Choroid plexus epithelial cell (primary cell): ENCODE results near the gene CACNA2D3.

ENCODE experiments used
- DNase-seq: peaks from one replicate; pipeline ENCODE4 v3.0.0-alpha.2; 2010; ENCODE audit warnings: low read depth
- H3K4me3 ChIP-seq: 2 replicates; pipeline ENCODE4 v1.5.1; 2011; ENCODE audit warnings: low read depth, mild to moderate bottlenecking, control low read depth, low read length, moderate library complexity
- CTCF ChIP-seq: conservative IDR thresholded peaks from 2 replicates; pipeline ENCODE4 v1.5.1; 2011; ENCODE audit warnings: low read depth, mild to moderate bottlenecking, control low read depth, inconsistent platforms, low read length, moderate library complexity

CACNA2D3 gene

GRCh38 chr3:54954022-54954421 is 831.7 kb downstream of the CACNA2D3 start:
- TF ChIP-seq CTCF, result peak; percentile 23
- peak; percentile 80 for DNase-seq
- H3K4me3 ChIP-seq, result no peak overlapping the region

GRCh38 chr3:54954521-54954920 is 832.2 kb downstream of the CACNA2D3 start:
- no peak for TF ChIP-seq CTCF
- no peak for DNase-seq
- H3K4me3 ChIP-seq, result no peak overlapping the region

- TF ChIP-seq CTCF, result no peak
- H3K4me3 ChIP-seq, result no peak overlapping the region
- no peak for DNase-seq
Observed at GRCh38 chr3:54955496-54955895, 833.1 kb downstream of the CACNA2D3 start.

GRCh38 chr3:54955941-54956340 is 833.6 kb downstream of the CACNA2D3 start:
- no peak overlapping the region for H3K4me3 ChIP-seq
- no peak for TF ChIP-seq CTCF
- no peak for DNase-seq

GRCh38 chr3:54957711-54958110 is 835.4 kb downstream of the CACNA2D3 start:
- TF ChIP-seq CTCF, result no peak
- H3K4me3 ChIP-seq, result no peak overlapping the region
- peak; percentile 65 for DNase-seq

- no peak overlapping the region for H3K4me3 ChIP-seq
- no peak for TF ChIP-seq CTCF
- no peak for DNase-seq
Observed at GRCh38 chr3:54960082-54960481, 837.7 kb downstream of the CACNA2D3 start.

GRCh38 chr3:54960701-54961100 is 838.3 kb downstream of the CACNA2D3 start:
- TF ChIP-seq CTCF, result no peak
- DNase-seq, result no peak
- H3K4me3 ChIP-seq, result no peak overlapping the region
